ENCODE measurements around the gene SYT13.

DNA sequence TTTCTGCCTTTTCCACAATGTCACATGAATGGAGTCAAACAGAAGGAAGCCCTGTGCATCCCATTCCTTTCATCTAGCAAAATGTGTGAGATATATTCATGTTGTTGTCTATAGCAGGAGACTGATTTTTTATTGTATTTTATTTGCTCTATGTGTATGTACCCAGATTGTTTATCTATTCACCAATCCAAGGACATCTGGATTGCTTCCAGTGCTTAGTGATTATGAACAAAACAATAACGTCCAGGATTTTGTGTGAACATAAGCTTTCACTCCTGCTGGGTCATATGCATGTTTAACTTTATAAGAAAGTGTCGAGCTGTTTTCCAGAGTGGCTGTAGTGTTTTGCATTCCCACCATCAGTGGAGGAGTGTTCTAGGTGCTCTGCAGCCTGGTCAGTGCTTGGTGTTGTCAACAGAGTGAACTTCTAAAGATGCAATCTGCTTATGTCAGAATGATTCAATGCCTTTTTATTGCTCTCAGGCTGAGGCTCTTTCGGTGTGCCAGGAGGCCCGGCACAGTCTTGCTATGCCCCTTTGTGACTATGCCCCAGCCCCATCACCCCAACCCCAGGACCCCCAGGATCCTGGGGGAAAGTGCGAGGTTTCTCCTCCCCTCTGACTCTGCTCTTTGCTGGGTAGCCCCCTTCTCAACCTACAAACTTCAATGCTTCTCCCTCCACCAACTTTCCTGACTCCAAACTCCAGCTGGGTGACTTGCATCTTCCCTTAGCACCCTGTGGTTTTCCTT is 19.9 kb upstream of the SYT13 start:
- TF ChIP-seq SUZ12 (IDR thresholded peaks at IDR 0.05; ENCODE audit: extremely low read depth, insufficient read depth, insufficient read length) (no peak), ZNF274 (IDR thresholded peaks at IDR 0.05; ENCODE audit: low read depth, low read length) (no peak)
